ENCODE data around the gene ELMOD3. TPM values are rescaled to one million over a fixed set of nuclear protein-coding genes. Genes with fewer than 3 reads are reported as not detected.
"Not testable (repeated sequence)": the region's sequence is repeated elsewhere in the genome, so short reads cannot be mapped to it uniquely, and the experiment has no call there.

The ELMOD3 gene
- total RNA-seq, 2 donors from 2014 or later = 16.9 to 18.5 TPM

DNA sequence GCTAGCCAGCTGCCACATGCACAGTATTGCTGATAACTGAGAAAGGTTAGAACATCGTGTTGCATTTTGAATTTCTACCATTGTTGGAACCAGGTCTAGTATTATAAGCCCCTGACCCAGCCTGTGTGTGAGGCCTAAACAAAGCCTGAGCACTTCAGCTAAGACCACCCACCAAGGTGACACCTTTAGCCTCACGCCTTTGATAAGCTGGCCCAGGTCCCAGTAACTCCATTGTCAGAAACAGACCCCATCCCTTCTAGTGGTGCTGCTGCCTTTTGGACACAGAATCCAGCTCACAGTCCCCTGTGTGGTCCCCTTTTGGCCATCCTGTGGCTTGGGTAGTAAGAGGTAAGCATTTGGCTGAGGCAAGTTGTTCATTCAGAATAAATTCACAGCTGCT, 1.6 kb downstream of the ELMOD3 start:
- H3K9me3 ChIP-seq = no peaks in the 10 kb centered on the region
- no peak for ATAC-seq
- no peak overlapping the region for H3K27ac ChIP-seq
- H3K36me3 ChIP-seq (replicated peaks in 1 of 2; ENCODE audit: insufficient read depth in 1 of 2, low read depth in 2 of 2) = no peaks in the 10 kb centered on the region
- H3K4me3 ChIP-seq = no peak overlapping the region
- peaks cover 30% of the 10 kb centered on the region for H3K4me1 ChIP-seq
- WGBS, 2 donors = 82 to 85% methylated on average over 2 of the region's 2 CpGs
- intact Hi-C loops (cut with DNase I) = no loop called here
- no peak for TF ChIP-seq POLR2A (IDR thresholded peaks at IDR 0.05)
- TF ChIP-seq, protein P1, sequence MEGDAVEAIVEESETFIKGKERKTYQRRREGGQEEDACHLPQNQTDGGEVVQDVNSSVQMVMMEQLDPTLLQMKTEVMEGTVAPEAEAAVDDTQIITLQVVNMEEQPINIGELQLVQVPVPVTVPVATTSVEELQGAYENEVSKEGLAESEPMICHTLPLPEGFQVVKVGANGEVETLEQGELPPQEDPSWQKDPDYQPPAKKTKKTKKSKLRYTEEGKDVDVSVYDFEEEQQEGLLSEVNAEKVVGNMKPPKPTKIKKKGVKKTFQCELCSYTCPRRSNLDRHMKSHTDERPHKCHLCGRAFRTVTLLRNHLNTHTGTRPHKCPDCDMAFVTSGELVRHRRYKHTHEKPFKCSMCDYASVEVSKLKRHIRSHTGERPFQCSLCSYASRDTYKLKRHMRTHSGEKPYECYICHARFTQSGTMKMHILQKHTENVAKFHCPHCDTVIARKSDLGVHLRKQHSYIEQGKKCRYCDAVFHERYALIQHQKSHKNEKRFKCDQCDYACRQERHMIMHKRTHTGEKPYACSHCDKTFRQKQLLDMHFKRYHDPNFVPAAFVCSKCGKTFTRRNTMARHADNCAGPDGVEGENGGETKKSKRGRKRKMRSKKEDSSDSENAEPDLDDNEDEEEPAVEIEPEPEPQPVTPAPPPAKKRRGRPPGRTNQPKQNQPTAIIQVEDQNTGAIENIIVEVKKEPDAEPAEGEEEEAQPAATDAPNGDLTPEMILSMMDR (IDR thresholded peaks at IDR 0.05) = no peak
- no peak for DNase-seq
- H3K27me3 ChIP-seq = no peaks in the 10 kb centered on the region

DNA sequence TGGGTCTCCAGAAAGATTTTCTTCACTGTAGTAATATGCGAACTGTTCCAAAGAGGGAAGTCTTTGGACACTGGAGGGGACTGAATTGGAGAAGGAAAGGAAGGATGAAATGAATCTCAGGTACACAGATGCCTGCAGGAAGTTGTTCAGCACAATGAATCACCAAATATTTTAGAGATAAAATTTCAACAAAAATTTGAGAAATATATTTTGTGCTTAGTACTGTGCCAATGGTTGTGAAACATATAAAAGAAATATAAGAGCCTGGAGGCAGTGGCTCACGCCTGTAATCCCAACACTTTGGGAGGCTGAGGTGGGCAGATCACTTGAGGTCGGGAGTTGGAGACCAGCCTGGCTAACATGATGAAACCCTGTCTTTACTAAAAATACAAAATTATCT, 3.2 kb downstream of the ELMOD3 start:
- no peak overlapping the region for H3K27ac ChIP-seq
- peaks cover 0 to 4% of the 10 kb centered on the region in 2 donors for H3K36me3 ChIP-seq (replicated peaks in 1 of 2; ENCODE audit: insufficient read depth in 1 of 2, low read depth in 2 of 2)
- H3K4me3 ChIP-seq = no peak overlapping the region
- DNase-seq (no peak), ATAC-seq (no peak)
- WGBS, 2 donors = 83 to 92% methylated on average over 3 of the region's 3 CpGs
- H3K27me3 ChIP-seq = no peaks in the 10 kb centered on the region
- intact Hi-C loops (cut with DNase I) = no loop called here
- no peaks in the 10 kb centered on the region for H3K9me3 ChIP-seq
- TF ChIP-seq, protein P1 (IDR thresholded peaks at IDR 0.05) = no peak
- TF ChIP-seq POLR2A (IDR thresholded peaks at IDR 0.05) = no peak
- peaks cover 25% of the 10 kb centered on the region for H3K4me1 ChIP-seq

DNA sequence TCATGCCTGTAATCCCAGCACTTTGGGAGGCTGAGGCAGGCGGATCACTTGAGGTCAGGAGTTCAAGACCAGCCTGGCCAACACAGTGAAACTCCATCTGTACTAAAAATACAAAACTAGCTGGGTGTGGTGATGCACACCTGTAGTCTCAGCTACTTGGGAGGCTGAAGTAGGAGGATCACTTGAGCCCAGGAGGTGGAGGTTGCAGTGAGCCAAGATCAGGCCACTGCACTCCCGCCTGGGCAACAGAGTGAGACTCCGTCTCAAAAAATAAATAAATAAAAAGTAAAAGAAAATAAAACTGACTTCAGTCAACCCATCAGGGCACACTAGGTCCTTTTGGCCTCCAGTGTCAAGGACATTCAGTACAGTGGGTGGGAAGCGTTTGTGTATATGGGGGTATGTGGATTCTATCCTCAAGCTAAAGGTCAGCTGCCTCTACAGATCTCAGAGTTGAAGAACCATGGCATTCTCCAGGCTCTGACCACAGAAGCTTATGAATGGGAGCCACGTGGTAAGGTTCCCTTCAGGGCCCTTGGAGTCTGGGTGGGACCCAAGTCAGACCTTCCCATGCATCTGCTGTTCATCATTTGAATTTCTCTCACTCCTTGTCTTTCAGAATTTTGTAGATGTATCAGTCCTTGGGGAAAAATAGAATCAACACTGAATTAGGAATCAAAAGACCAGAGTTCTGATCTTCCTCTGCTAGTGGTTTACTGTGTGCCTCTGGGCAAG, 8.3 kb downstream of the ELMOD3 start:
- H3K9me3 ChIP-seq; H3K27ac ChIP-seq; H3K4me3 ChIP-seq; H3K4me1 ChIP-seq; H3K27me3 ChIP-seq; ATAC-seq; intact Hi-C loops (cut with DNase I); DNase-seq; H3K36me3 ChIP-seq (replicated peaks in 1 of 2; ENCODE audit: insufficient read depth in 1 of 2, low read depth in 2 of 2): not testable (repeated sequence)
- WGBS, 2 donors = 90 to 92% methylated on average over 4 to 5 of the region's 5 CpGs

DNA sequence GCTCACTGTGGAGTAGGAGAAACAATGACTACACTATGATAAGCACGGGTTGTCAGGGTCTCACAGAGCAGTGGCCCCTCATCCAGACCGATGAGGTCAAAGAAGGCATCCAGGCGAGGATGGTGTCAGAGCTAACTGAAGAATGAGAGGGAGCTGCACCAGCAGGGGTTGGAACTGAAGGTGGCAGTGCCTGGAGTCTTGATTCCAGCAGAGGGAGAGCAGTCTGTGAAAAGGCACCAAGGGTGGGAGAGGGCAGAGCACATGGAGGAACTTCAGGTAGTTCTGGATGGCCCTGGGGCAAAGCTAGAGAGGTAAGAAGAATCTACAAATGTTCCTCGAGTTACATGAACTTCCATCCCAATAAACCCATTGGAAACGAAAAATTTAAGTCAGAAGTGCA, 12.6 kb downstream of the ELMOD3 start:
- intact Hi-C loops (cut with DNase I) = loop anchor here (5.0 kb wide), 1 partner anchor 35 kb away; no protein-coding TSS in a partner anchor
- WGBS, 2 donors = 56 to 80% methylated on average over 5 of the region's 5 CpGs

DNA sequence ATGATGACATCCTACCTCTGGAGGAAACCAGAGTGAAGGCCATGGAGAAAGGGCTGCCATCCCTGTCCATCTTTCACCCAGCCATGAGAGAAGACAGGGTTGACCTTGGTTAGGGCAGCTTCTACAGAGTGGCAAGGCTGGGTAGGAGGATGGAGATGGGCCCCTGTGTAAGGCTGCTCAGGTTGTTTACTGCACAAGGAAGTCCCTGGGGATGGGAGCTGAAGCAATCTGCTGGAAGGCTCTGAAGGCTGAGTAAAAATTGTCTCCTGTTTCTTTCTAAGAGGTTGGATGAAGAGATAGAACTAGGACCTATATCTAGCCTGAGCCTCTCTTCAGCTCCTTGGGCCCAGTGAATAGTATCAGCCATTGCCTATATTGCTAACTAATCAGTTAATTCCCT, 14.4 kb downstream of the ELMOD3 start:
- H3K4me1 ChIP-seq = no peaks in the 10 kb centered on the region

More for the DNA sequence above, 12.6 kb downstream of the ELMOD3 start:
- DNase-seq = no peak
- H3K9me3 ChIP-seq = no peaks in the 10 kb centered on the region
- no peak overlapping the region for H3K27ac ChIP-seq
- H3K27me3 ChIP-seq = no peaks in the 10 kb centered on the region
- ATAC-seq = no peak
- TF ChIP-seq, protein P1 (IDR thresholded peaks at IDR 0.05) = no peak
- TF ChIP-seq POLR2A (IDR thresholded peaks at IDR 0.05) = no peak
- peaks cover 0 to 1% of the 10 kb centered on the region in 2 donors for H3K36me3 ChIP-seq (replicated peaks in 1 of 2; ENCODE audit: insufficient read depth in 1 of 2, low read depth in 2 of 2)
- no peaks in the 10 kb centered on the region for H3K4me1 ChIP-seq
- H3K4me3 ChIP-seq = no peak overlapping the region

More for the DNA sequence above, 14.4 kb downstream of the ELMOD3 start:
- intact Hi-C loops (cut with DNase I) = loop anchor here (5.0 kb wide), 1 partner anchor 33 kb away; no protein-coding TSS in a partner anchor
- H3K36me3 ChIP-seq (replicated peaks in 1 of 2; ENCODE audit: insufficient read depth in 1 of 2, low read depth in 2 of 2) = no peaks in the 10 kb centered on the region
- H3K9me3 ChIP-seq = no peaks in the 10 kb centered on the region
- DNase-seq (no peak), ATAC-seq (no peak)
- no peaks in the 10 kb centered on the region for H3K27me3 ChIP-seq
- TF ChIP-seq, protein P1 (IDR thresholded peaks at IDR 0.05) = no peak
- no peak for TF ChIP-seq POLR2A (IDR thresholded peaks at IDR 0.05)
- H3K27ac ChIP-seq = no peak overlapping the region
- no peak overlapping the region for H3K4me3 ChIP-seq
